ENCODE data around the gene SHROOM3.

SHROOM3 gene

DNA sequence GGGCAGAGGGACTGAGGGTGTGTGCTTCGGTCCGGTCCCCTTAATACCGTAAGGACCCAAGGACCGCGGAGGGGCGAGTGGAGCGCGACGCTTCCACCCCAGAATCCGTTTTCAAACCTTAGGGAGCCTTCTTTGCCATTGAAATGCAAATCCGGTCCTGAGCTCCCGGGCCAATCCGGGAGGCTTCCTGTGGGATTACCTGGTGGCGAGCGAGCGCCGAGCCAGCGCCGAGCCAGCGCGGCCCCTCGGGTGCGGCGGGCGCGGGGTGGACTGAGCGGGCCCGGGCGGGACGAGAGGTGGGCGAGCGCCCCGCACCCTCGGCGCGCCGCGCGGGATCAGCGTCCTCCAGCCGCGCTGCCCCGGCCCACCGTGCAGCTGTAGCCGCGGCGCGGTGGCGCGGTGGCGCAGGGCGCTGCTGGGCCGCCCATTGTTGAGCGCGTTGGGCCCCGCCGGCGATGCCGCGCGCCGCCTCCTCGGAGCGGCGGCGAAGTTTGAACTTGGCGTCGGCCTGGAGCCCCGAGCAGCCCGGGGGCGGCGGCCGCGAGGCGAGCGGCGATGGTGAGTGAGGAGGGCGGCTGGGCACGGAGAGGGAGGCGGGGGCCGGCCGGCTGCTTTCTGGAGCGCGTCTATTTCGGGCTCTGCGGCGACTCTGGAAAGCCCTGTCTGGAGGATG lies 254.3 kb downstream of the SHROOM3 start:
- H3K9ac ChIP-seq (ENCODE audit: low read depth, low read length), result peak overlapping the region; percentile 32
- H3K4me1 ChIP-seq (ENCODE audit: control insufficient read depth, insufficient read depth, low read length), result peaks cover 19% of the 10 kb centered on the region
- peak overlapping the region; percentile 71 for H3K4me3 ChIP-seq (ENCODE audit: low read depth, low read length)
- no peaks in the 10 kb centered on the region for H3K36me3 ChIP-seq (ENCODE audit: control insufficient read depth, insufficient read depth, low read length)
- H3K27me3 ChIP-seq (ENCODE audit: control insufficient read depth, insufficient read depth, low read length), result peaks cover 16% of the 10 kb centered on the region
- no peaks in the 10 kb centered on the region for H3K9me3 ChIP-seq (ENCODE audit: control insufficient read depth, insufficient read depth, low read length)

DNA sequence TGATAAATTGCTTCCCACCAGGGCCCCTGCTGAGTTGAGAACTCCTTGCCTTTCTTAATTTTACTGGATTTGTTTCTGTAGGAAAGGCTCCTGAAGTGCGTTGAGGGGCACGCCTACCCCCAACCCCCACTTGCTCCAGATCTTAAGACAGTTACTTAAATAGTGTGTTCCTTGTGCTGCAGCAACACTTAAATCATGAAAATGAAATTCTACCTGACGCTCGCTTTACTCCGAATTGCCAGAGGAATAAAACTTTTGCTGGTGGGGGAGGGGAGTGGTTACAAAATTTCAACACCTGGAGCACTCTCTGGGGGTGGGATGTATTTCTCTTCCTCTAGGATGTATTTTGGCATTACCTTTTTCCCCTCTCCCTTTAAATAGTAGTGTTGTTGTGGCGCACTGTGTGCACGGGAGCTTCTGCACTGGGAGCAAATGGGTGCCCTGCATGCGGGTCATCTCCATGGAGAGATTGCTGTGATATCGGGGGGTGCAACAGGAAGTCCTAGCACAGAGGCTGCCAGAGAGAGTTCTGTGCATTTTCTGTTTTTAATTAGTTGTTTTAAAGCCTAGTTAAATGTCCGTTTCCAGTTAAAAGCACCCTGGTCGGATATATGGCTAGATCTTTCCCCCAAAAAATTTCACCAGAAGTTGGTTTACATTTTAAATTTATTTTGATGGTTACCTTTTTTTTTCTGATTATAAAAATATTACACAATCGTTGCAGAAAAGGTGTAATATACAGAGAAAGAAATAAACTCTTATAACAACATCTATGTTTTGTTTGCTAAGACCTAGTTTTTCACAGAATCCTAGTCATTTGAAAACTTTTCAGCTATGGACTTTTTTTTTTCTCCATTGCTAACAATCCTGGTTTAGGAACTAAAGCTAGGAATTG lies 255.2 kb downstream of the SHROOM3 start:
- H3K9ac ChIP-seq (ENCODE audit: low read depth, low read length), result no peak overlapping the region
- peak overlapping the region; percentile 71 for H3K4me3 ChIP-seq (ENCODE audit: low read depth, low read length)
- no peaks in the 10 kb centered on the region for H3K9me3 ChIP-seq (ENCODE audit: control insufficient read depth, insufficient read depth, low read length)
- H3K36me3 ChIP-seq (ENCODE audit: control insufficient read depth, insufficient read depth, low read length), result no peaks in the 10 kb centered on the region
- peaks cover 19% of the 10 kb centered on the region for H3K4me1 ChIP-seq (ENCODE audit: control insufficient read depth, insufficient read depth, low read length)
- peaks cover 16% of the 10 kb centered on the region for H3K27me3 ChIP-seq (ENCODE audit: control insufficient read depth, insufficient read depth, low read length)

DNA sequence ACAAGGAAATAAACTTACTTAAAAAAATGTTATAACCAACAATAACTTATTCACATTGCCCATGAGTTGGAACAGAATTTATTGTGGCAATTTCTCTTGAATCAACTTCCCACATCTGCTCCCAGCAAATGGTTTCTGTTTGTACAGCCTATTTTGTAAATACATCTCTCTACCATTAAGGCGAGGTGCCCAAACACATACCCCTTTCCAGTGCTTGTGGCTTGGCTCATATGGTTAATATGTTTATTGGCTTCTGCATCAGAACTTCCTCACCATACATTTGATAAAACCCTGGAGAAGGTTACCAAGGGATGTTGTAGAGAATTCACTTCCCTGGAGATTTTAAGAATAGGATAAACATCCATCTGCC lies 255.9 kb downstream of the SHROOM3 start:
- Histone ChIP-seq H3K4me3 (ENCODE audit: low read depth, low read length) (no peak overlapping the region), H3K36me3 (ENCODE audit: control insufficient read depth, insufficient read depth, low read length) (no peaks in the 10 kb centered on the region), H3K9me3 (ENCODE audit: control insufficient read depth, insufficient read depth, low read length) (no peaks in the 10 kb centered on the region), H3K27me3 (ENCODE audit: control insufficient read depth, insufficient read depth, low read length) (peaks cover 16% of the 10 kb centered on the region), H3K4me1 (ENCODE audit: control insufficient read depth, insufficient read depth, low read length) (peaks cover 20% of the 10 kb centered on the region), H3K9ac (ENCODE audit: low read depth, low read length) (no peak overlapping the region)

DNA sequence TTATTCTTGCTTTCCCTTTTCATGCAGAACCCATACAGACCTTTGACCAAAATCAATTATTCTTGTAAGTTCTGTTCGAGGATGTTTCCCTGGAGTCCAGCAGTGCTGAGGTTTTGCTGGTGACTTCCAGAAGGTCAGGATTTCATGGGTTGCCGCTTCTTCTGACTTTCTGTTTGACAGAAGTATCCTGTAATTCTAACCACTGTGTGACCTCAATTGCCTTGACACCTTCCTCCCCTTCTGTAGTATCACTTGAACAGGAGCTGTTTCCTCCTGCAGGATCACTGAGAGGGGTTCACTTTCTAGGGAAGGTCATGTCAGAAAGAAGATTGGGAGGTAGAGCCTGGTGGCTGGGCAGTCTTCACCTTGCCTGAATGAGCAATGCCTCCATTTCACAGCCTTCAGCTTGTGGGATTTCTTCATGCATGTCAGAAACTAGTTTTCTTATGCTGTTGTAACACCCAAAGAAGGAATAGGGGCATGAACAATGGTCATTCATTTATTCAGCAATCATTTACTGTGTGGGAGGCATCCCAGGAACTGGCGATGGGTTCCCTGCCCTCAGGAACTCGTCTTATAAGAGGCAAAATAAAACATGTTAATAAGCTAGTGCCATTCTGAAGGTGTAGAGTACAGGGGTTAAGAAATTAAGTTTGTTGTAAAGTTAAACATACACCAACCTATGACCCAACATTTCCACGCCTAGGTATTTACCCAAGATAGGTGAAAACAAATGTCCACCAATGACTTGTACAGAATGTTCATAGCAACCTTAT lies 257.0 kb downstream of the SHROOM3 start:
- Histone ChIP-seq H3K9ac (ENCODE audit: low read depth, low read length) (no peak overlapping the region), H3K9me3 (ENCODE audit: control insufficient read depth, insufficient read depth, low read length) (no peaks in the 10 kb centered on the region), H3K36me3 (ENCODE audit: control insufficient read depth, insufficient read depth, low read length) (no peaks in the 10 kb centered on the region), H3K4me1 (ENCODE audit: control insufficient read depth, insufficient read depth, low read length) (peaks cover 27% of the 10 kb centered on the region), H3K27me3 (ENCODE audit: control insufficient read depth, insufficient read depth, low read length) (peaks cover 13% of the 10 kb centered on the region), H3K4me3 (ENCODE audit: low read depth, low read length) (no peak overlapping the region)

DNA sequence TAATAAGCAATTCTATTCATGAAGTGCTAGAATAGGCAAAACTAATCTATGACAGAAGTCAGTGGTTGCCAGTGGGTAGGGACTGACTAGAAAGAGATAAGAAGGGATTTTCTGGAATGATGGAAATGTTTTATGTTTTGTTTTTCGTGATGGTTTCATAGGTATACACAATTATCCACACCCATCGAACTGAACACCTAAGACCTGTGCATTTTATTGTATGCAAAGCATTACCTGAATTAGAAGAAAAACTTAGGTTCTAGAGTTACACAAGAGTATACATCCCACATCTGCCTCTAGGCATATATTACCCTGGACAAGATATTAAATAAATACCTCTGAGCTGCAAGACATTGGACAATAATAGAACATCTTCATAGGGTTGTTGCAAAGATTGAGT lies 257.7 kb downstream of the SHROOM3 start:
- Histone ChIP-seq H3K27me3 (ENCODE audit: control insufficient read depth, insufficient read depth, low read length) (peaks cover 8% of the 10 kb centered on the region), H3K4me1 (ENCODE audit: control insufficient read depth, insufficient read depth, low read length) (peaks cover 31% of the 10 kb centered on the region), H3K9me3 (ENCODE audit: control insufficient read depth, insufficient read depth, low read length) (no peaks in the 10 kb centered on the region), H3K9ac (ENCODE audit: low read depth, low read length) (no peak overlapping the region), H3K36me3 (ENCODE audit: control insufficient read depth, insufficient read depth, low read length) (no peaks in the 10 kb centered on the region), H3K4me3 (ENCODE audit: low read depth, low read length) (no peak overlapping the region)

DNA sequence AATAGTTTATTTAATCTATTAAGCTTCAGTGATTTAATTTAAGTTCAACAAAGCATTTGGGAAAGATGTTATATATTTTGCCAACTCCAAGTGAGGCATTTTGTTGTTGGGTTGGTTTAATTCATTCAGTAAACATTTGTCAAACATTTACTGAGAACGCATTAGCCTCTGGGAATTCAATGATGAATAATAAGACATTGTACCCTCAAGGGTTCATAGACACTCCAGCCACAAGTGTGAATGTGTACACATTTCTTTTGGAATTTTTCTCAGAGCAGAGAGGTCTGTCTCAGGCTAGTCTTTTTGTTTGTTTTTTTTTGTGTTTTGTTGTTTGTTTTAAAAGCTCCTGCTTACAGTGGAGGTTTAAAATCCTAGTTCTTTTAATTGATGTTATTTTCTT lies 259.0 kb downstream of the SHROOM3 start:
- H3K36me3 ChIP-seq (ENCODE audit: control insufficient read depth, insufficient read depth, low read length), result no peaks in the 10 kb centered on the region
- H3K27me3 ChIP-seq (ENCODE audit: control insufficient read depth, insufficient read depth, low read length), result no peaks in the 10 kb centered on the region
- H3K9ac ChIP-seq (ENCODE audit: low read depth, low read length), result no peak overlapping the region
- peaks cover 28% of the 10 kb centered on the region for H3K4me1 ChIP-seq (ENCODE audit: control insufficient read depth, insufficient read depth, low read length)
- no peak overlapping the region for H3K4me3 ChIP-seq (ENCODE audit: low read depth, low read length)
- H3K9me3 ChIP-seq (ENCODE audit: control insufficient read depth, insufficient read depth, low read length), result no peaks in the 10 kb centered on the region

DNA sequence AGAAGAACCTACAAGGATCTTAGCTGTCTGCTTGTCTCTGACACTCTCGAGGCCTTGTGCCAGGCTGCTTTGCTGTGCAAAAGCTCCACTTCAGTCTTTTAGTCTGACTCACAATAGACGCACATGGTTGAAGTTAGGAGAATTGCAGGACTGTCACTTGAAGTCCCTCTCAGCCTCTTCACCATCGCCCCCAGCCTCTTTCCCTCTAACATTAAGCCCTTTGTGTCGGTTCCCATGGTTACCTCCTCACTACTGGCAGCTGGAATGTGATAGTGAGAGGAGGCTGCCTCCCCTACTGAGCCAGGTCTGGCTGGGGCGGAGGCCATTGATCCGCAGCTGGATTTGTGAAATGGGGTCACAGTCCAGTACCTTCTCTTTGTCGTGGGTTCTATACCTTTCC lies 261.1 kb downstream of the SHROOM3 start:
- no peak overlapping the region for H3K9ac ChIP-seq (ENCODE audit: low read depth, low read length)
- H3K4me3 ChIP-seq (ENCODE audit: low read depth, low read length), result no peak overlapping the region
- no peaks in the 10 kb centered on the region for H3K9me3 ChIP-seq (ENCODE audit: control insufficient read depth, insufficient read depth, low read length)
- H3K27me3 ChIP-seq (ENCODE audit: control insufficient read depth, insufficient read depth, low read length), result no peaks in the 10 kb centered on the region
- H3K4me1 ChIP-seq (ENCODE audit: control insufficient read depth, insufficient read depth, low read length), result peaks cover 30% of the 10 kb centered on the region
- H3K36me3 ChIP-seq (ENCODE audit: control insufficient read depth, insufficient read depth, low read length), result no peaks in the 10 kb centered on the region

DNA sequence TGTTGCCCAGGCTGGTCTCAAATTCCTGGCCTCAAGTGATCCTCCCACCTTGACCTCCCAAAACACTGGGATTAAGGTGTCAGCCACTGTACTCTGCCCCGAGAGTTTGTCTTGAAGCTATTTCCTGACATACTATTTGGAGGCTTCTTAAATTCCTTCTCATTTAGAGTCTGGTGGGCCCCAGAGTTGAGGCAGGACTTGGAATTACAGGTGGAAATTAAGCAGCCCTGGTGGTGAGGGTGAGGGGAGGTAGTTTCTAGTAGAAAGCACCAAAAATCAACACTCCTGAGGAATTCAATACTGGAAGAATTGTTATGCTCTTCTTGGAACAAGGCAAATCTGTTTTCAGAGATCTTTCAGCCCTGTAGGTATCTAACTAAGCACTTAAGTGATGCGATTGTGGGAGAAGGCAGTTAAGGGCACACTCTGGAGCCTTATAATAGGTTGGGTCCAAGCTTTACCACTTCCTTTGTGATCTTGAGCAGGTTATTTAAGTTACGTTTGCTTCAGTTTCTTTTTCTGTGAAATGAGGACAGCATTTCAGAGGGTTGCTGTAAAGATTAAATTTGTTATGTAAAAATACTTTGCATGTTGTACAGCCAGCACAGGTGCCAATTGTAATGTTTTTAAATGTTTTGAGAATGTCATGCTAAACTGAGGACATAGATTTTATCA lies 262.2 kb downstream of the SHROOM3 start:
- Histone ChIP-seq H3K9ac (ENCODE audit: low read depth, low read length) (no peak overlapping the region), H3K9me3 (ENCODE audit: control insufficient read depth, insufficient read depth, low read length) (no peaks in the 10 kb centered on the region), H3K27me3 (ENCODE audit: control insufficient read depth, insufficient read depth, low read length) (no peaks in the 10 kb centered on the region), H3K4me1 (ENCODE audit: control insufficient read depth, insufficient read depth, low read length) (peaks cover 32% of the 10 kb centered on the region), H3K4me3 (ENCODE audit: low read depth, low read length) (no peak overlapping the region), H3K36me3 (ENCODE audit: control insufficient read depth, insufficient read depth, low read length) (no peaks in the 10 kb centered on the region)

DNA sequence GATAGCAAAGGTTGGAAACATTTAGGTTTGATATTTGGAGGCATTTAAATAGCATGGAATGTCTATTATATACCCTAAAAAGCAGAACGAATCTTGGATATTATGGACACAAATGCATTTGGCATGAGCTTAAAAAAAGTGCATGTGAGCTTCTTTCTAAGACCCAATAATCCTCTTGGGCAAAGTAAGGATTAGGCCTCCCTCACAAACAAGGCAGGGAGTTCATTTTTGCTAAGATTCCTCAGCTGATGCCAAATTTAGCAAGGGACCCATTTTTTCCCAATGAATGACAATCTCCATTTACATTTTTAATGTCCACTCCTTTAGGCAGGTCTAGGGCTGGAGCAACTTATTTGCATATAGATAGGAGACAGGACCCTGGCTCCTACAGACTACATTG lies 263.1 kb downstream of the SHROOM3 start:
- Histone ChIP-seq H3K9ac (ENCODE audit: low read depth, low read length) (no peak overlapping the region), H3K4me3 (ENCODE audit: low read depth, low read length) (no peak overlapping the region), H3K9me3 (ENCODE audit: control insufficient read depth, insufficient read depth, low read length) (no peaks in the 10 kb centered on the region), H3K27me3 (ENCODE audit: control insufficient read depth, insufficient read depth, low read length) (no peaks in the 10 kb centered on the region), H3K4me1 (ENCODE audit: control insufficient read depth, insufficient read depth, low read length) (peaks cover 40% of the 10 kb centered on the region), H3K36me3 (ENCODE audit: control insufficient read depth, insufficient read depth, low read length) (no peaks in the 10 kb centered on the region)

DNA sequence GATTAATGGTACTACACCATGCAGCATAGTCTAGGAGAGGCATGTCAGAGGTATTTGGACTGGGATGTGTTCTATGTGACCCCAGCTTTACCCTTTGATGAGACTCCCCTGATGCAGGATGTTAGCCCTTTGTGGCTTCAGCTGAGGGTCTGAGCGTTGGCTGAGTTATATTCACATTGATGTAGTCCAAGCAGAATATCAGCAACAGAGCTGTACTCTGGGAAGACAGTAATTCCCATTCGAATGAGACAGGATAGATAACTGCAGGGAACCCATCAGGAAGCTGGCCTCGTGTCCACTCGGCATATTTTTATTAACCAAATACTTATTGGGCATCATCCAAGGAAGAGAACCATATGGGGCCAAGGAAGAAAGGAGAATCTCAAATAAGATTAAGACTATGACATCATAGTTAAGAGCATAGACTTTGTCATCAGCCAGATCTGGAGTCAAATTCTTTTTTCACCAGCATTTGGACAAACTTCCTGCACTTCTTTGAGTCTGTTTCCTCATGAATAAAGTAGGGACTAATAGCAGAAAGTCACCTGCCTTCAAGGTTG lies 264.8 kb downstream of the SHROOM3 start:
- Histone ChIP-seq H3K9me3 (ENCODE audit: control insufficient read depth, insufficient read depth, low read length) (no peaks in the 10 kb centered on the region), H3K27me3 (ENCODE audit: control insufficient read depth, insufficient read depth, low read length) (no peaks in the 10 kb centered on the region), H3K4me1 (ENCODE audit: control insufficient read depth, insufficient read depth, low read length) (peaks cover 54% of the 10 kb centered on the region), H3K36me3 (ENCODE audit: control insufficient read depth, insufficient read depth, low read length) (no peaks in the 10 kb centered on the region), H3K4me3 (ENCODE audit: low read depth, low read length) (no peak overlapping the region), H3K9ac (ENCODE audit: low read depth, low read length) (no peak overlapping the region)

DNA sequence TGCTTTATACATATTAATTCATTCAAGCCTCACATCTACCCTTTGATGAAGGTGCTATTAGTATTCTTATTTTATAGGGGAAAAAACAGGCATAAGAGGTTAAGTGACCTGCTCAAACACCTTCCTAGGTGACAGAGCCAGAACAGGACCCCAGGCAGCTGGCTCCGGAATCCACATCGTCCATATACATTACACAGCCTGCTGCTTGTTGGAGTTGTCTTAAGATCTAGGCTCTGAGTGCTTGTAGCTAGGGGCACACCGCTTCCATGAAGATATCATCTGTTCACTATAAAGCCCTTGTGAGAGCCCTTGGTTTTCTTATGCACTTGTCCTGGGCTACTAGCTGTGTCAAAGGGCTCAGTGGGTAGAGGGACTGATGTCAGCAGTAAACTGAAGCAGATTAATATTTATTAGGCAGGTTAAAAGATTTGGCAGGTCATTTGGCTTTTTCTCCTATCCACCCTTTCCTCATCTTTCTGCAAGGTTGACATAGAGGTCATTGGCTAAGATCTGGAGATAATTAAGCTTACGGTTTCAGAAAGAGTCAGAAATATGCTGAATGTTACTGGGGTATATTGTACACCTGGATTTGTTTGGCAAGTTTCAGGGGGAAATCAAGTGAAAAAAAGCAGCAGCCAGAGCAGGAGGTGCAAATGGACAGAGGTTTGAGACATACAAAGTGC lies 267.6 kb downstream of the SHROOM3 start:
- Histone ChIP-seq H3K4me1 (ENCODE audit: control insufficient read depth, insufficient read depth, low read length) (peaks cover 48% of the 10 kb centered on the region), H3K9me3 (ENCODE audit: control insufficient read depth, insufficient read depth, low read length) (no peaks in the 10 kb centered on the region)

More for the DNA sequence above, 267.6 kb downstream of the SHROOM3 start:
- Histone ChIP-seq H3K27me3 (ENCODE audit: control insufficient read depth, insufficient read depth, low read length) (no peaks in the 10 kb centered on the region), H3K9ac (ENCODE audit: low read depth, low read length) (no peak overlapping the region), H3K4me3 (ENCODE audit: low read depth, low read length) (no peak overlapping the region), H3K36me3 (ENCODE audit: control insufficient read depth, insufficient read depth, low read length) (no peaks in the 10 kb centered on the region)
